B cell (primary cell): ENCODE measurements around the gene FLCN.

Experiments
- EZH2 ChIP-seq: IDR thresholded peaks from 2 replicates; pipeline ENCODE4 v1.6.1; 2012; ENCODE audit warnings: borderline replicate concordance, low read depth, mild to moderate bottlenecking, moderate library complexity, low read length; ENCODE audit not compliant: insufficient read depth, poor library complexity, severe bottlenecking
- TF ChIP-seq, protein P1 (sequence below): fragments of 200-600 bp; IDR thresholded peaks from one replicate; pipeline ENCODE4 v1.8.0; 2022; ENCODE audit warnings: antibody characterized with exemption, mild to moderate bottlenecking

DNA sequence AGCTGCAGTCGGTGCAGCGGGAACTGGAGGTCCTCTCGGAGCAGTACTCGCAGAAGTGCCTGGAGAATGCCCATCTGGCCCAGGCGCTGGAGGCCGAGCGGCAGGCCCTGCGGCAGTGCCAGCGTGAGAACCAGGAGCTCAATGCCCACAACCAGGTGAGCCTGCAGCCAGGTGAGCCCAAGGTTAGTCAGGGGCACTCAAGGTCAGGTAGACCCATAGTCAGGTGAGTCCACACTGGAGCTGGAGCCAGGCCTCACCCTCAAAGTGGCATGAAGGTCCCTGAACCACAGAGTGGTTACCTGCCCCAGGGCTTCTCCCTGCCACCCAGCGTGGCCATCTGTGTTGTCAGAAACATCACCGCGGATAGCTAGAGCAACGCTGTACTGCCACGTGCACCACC, 63.0 kb downstream of the FLCN start:
- TF ChIP-seq, protein P1, sequence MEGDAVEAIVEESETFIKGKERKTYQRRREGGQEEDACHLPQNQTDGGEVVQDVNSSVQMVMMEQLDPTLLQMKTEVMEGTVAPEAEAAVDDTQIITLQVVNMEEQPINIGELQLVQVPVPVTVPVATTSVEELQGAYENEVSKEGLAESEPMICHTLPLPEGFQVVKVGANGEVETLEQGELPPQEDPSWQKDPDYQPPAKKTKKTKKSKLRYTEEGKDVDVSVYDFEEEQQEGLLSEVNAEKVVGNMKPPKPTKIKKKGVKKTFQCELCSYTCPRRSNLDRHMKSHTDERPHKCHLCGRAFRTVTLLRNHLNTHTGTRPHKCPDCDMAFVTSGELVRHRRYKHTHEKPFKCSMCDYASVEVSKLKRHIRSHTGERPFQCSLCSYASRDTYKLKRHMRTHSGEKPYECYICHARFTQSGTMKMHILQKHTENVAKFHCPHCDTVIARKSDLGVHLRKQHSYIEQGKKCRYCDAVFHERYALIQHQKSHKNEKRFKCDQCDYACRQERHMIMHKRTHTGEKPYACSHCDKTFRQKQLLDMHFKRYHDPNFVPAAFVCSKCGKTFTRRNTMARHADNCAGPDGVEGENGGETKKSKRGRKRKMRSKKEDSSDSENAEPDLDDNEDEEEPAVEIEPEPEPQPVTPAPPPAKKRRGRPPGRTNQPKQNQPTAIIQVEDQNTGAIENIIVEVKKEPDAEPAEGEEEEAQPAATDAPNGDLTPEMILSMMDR: no peak
- TF ChIP-seq EZH2: no peak
